Chondrocyte (in vitro differentiated cells): Measurements from ENCODE around the gene LIPC. TPM values are rescaled to one million over a fixed set of nuclear protein-coding genes. Genes with fewer than 3 reads are reported as not detected.

Experiments
- DNase-seq: peaks from one replicate; pipeline ENCODE4 v3.0.0; 2021; ENCODE audit warnings: mixed read lengths, low spot score
- H3K27ac Mint-ChIP-seq: one replicate; pipeline ENCODE4 v1.8.0; 2021; ENCODE audit warnings: mild to moderate bottlenecking, moderate library complexity, mixed read lengths; ENCODE audit not compliant: unreplicated experiment
- H3K27me3 Mint-ChIP-seq: 2 replicates; pipeline ENCODE4 v1.8.0; 2021; ENCODE audit warnings: low read depth, mixed read lengths
- H3K36me3 Mint-ChIP-seq: 2 replicates; pipeline ENCODE4 v1.8.0; 2021; ENCODE audit warnings: low read depth, mixed read lengths
- H3K4me1 Mint-ChIP-seq: 2 replicates; pipeline ENCODE4 v1.8.0; 2021; ENCODE audit warnings: low read depth, mild to moderate bottlenecking, mixed read lengths
- H3K4me3 Mint-ChIP-seq: one replicate; pipeline ENCODE4 v1.8.0; 2021; ENCODE audit warnings: mild to moderate bottlenecking, moderate library complexity, mixed read lengths; ENCODE audit not compliant: unreplicated experiment
- H3K9me3 Mint-ChIP-seq: 2 replicates; pipeline ENCODE4 v1.8.0; 2021; ENCODE audit warnings: low read depth, mixed read lengths
- total RNA-seq: library from RNA; stranded (reverse); gene quantifications from 3 replicates; pipeline ENCODE4 v1.2.1, GENCODE V29; 2021
- TF ChIP-seq, protein P1 (sequence below): fragments of 200-600 bp; sonication (generic); IDR thresholded peaks from 2 replicates; pipeline ENCODE4 v1.5.0; 2021; ENCODE audit warnings: antibody characterized with exemption, mild to moderate bottlenecking, moderate library complexity

The LIPC gene
- total RNA-seq, 1 donor from 2014 or later, result not detected

DNA sequence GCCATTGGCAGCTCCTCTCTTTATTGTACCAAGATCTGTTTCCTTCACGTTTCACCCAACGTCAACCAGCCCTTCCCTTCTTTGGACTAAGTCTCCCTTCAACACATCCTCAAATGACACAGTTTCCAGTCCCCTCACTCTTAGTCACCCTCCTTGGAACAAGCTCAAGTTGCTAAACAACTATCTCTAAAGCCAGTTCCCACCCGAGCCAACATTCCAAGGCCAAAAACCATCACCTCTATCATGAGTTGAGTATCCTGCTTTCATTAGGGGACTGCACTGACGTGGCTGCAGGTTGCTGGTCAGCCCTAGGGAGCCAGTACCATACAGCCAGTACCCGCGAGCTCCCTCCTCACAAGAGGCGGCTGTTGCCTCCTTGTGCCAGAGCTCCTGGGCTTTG is 73.8 kb downstream of the LIPC start:
- Mint-ChIP-seq H3K4me1 (peaks cover 27% of the 10 kb centered on the region), H3K9me3 (peaks cover 3% of the 10 kb centered on the region), H3K27me3 (no peaks in the 10 kb centered on the region), H3K4me3 (no peak overlapping the region), H3K27ac (no peak overlapping the region), H3K36me3 (no peaks in the 10 kb centered on the region)
- TF ChIP-seq, protein P1, sequence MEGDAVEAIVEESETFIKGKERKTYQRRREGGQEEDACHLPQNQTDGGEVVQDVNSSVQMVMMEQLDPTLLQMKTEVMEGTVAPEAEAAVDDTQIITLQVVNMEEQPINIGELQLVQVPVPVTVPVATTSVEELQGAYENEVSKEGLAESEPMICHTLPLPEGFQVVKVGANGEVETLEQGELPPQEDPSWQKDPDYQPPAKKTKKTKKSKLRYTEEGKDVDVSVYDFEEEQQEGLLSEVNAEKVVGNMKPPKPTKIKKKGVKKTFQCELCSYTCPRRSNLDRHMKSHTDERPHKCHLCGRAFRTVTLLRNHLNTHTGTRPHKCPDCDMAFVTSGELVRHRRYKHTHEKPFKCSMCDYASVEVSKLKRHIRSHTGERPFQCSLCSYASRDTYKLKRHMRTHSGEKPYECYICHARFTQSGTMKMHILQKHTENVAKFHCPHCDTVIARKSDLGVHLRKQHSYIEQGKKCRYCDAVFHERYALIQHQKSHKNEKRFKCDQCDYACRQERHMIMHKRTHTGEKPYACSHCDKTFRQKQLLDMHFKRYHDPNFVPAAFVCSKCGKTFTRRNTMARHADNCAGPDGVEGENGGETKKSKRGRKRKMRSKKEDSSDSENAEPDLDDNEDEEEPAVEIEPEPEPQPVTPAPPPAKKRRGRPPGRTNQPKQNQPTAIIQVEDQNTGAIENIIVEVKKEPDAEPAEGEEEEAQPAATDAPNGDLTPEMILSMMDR, result no peak
- no peak for DNase-seq

DNA sequence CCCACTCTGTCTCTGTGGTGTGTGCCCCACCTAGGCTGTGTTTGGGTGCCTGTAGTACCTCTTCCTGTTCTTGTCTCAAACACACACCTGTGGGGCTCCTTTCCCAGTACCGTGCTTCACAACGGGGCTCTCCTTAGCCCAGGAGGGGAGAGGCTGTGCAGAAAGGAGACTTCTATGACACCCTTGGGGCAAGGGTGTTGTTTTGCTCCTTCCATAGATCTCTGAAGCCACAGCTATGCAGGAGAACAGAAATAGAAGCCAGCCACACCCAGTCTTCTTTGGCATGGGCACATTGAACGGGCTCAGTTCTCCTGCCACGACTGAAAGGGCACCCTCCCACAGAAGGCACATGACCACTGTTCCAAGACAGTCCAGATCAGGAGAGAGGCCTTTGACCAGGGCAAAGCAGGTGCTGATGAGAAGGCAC is 74.3 kb downstream of the LIPC start:
- TF ChIP-seq, protein P1, result no peak
- peaks cover 27% of the 10 kb centered on the region for H3K4me1 Mint-ChIP-seq
- H3K27me3 Mint-ChIP-seq, result no peaks in the 10 kb centered on the region
- peak overlapping the region; percentile 53 for H3K27ac Mint-ChIP-seq
- no peak for DNase-seq
- H3K36me3 Mint-ChIP-seq, result no peaks in the 10 kb centered on the region
- H3K4me3 Mint-ChIP-seq, result no peak overlapping the region
- H3K9me3 Mint-ChIP-seq, result peaks cover 3% of the 10 kb centered on the region

DNA sequence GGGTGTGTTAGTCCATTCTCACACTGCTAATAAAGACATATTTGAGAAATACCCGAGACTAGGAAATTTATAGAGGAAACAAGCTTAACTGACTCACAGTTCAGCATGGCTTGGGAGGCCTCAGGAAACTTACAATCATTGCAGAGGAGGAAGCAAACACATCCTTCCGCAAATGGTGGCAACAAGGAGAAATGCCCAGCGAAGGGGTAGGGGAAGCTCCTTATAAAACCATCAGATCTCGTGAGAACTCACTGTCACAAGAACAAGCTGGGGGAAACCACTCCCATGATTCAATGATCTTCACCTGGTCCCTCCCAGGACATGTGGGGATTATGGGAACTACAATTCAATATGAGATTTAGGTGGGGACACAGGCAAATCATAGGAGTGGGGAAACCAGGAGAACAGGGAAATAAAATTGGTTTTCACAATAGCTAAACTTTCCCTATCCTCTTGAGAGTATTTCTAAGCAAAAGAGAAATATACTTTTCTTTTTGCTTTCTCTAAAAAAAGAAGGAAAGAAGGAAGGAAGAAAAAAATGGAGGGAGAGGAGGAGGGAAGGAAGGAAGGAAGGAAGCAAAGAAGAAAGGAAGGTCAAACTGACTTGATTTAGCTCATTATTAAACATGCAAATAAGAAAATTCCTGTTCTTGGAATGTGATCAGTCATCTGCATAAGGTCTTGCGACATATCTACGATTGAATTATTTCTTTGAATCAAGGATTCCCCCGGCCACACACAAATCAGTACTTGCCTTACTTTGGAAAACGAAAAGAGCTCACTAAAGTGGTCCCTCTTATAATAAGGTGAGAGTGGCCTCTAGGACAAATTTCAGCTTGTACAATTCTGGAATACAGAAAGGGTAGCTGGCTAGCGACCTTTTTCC is 75.2 kb downstream of the LIPC start:
- H3K4me3 Mint-ChIP-seq, result no peak overlapping the region
- no peaks in the 10 kb centered on the region for H3K36me3 Mint-ChIP-seq
- TF ChIP-seq, protein P1, result no peak
- H3K27ac Mint-ChIP-seq, result no peak overlapping the region
- DNase-seq, result no peak
- peaks cover 3% of the 10 kb centered on the region for H3K9me3 Mint-ChIP-seq
- no peaks in the 10 kb centered on the region for H3K27me3 Mint-ChIP-seq
- H3K4me1 Mint-ChIP-seq, result peaks cover 19% of the 10 kb centered on the region

DNA sequence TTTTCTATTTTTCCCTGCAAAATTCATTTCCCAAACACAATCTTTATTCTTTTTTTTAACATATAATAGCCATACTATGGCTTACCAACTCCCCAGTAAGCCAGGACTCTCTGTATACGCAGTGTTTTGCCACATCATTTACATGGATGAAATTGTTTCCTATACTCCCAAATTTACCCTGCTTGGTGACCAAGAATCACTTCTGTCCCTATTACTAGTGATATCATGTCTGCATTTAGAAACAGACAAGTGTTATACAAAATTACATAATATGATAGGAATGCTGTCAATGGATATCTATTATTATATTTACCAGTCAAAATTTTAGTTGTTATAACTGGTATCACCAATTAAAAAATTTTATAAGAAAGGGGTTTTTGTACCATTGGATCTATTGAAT is 77.8 kb downstream of the LIPC start:
- H3K4me3 Mint-ChIP-seq, result no peak overlapping the region
- TF ChIP-seq, protein P1, result no peak
- no peaks in the 10 kb centered on the region for H3K36me3 Mint-ChIP-seq
- H3K9me3 Mint-ChIP-seq, result peaks cover 3% of the 10 kb centered on the region
- H3K27ac Mint-ChIP-seq, result no peak overlapping the region
- no peak for DNase-seq
- H3K4me1 Mint-ChIP-seq, result peaks cover 33% of the 10 kb centered on the region
- no peaks in the 10 kb centered on the region for H3K27me3 Mint-ChIP-seq

DNA sequence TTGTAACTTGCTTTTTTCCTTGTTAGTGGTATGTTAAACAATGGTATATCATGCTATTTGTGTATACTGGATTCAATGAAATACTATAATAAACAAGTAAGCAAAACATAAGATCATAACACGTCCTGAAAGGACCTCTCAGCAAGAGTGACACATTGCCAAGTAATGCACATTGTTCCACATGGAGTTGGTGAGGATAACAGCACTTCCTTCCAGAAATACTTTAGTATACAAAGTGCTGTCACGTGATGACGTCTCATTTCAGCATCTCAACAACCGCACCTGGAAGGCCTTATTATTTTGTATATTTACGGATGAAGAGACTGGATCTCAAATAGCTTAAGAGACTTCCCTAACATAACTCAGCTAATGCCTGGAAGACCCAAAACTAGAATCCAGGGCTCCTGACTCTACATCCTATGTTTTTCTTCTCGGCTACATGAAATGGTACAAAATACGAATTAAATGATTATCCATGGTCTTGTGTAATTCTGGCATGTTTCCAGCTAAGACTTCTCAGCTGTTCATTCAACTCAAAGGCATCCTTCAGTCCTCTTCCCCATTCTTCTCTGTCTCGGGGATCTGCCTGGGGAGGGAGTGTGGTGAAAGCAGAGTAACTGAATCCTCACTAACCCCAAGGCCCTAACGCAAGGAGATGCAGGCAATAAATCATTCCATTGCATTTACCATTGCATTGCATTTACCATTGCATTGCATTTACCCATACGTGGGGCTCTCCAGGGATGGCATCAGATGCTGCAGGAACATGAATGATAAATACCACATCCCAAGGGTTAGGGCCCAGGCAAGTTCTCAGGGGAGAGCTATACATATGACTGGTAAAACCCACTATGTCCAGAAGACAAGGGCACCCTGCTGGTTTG is 79.2 kb downstream of the LIPC start:
- H3K27ac Mint-ChIP-seq, result no peak overlapping the region
- no peaks in the 10 kb centered on the region for H3K27me3 Mint-ChIP-seq
- H3K9me3 Mint-ChIP-seq, result peaks cover 4% of the 10 kb centered on the region
- TF ChIP-seq, protein P1, result no peak
- H3K4me3 Mint-ChIP-seq, result no peak overlapping the region
- DNase-seq, result no peak
- peaks cover 27% of the 10 kb centered on the region for H3K4me1 Mint-ChIP-seq
- H3K36me3 Mint-ChIP-seq, result peaks cover 2% of the 10 kb centered on the region
